IMR-90 (cell line): ENCODE measurements around the gene AKAP9. TPM values are rescaled to one million over a fixed set of nuclear protein-coding genes. Genes with fewer than 3 reads are reported as not detected.
A peak's percentile ranks its signal among the peaks of the same experiment; 100 is the strongest.

Source experiments
- ATAC-seq: fragments of 200-7000 bp; cut with Tn5 transposase; 2 replicates; pipeline ENCODE4 v1.9.1; 2020; ENCODE audit warnings: low read depth, mild to moderate bottlenecking, moderate library complexity
- BruUV-seq: library from RNA; stranded (reverse); fragments of 400-500 nt; replicated peaks from 2 replicates; lab custom pipeline; 2021; lab: Mats Ljungman, UMichigan
- CTCF ChIA-PET: fragments of 300-600 bp; formaldehyde crosslinking; extraction: SDS; loops from one replicate; lab custom pipeline; 2021; ENCODE audit warnings: antibody characterized with exemption; lab: Yijun Ruan, JAX
- POLR2A ChIA-PET: fragments of 300-600 bp; sonication (Branson Sonifier 250); formaldehyde crosslinking; loops from one replicate; lab custom pipeline; 2022; ENCODE audit warnings: antibody characterized with exemption; ENCODE audit not compliant: unreplicated experiment; lab: Charles Lee
- DNase-seq: peaks from one replicate; pipeline ENCODE4 v3.0.0; 2013
- H2AFZ ChIP-seq: replicated peaks from 2 replicates; pipeline ENCODE3; 2013; ENCODE audit warnings: low read length, mild to moderate bottlenecking; ENCODE audit not compliant: poor library complexity
- H2AK5ac ChIP-seq: 2 replicates; pipeline ENCODE4 v1.6.1; 2013; ENCODE audit warnings: low read depth, low read length, inconsistent platforms
- H2AK9ac ChIP-seq: replicated peaks from 2 replicates; pipeline ENCODE3; 2013; ENCODE audit warnings: mild to moderate bottlenecking, low read depth, low read length, moderate library complexity; ENCODE audit not compliant: poor library complexity
- H2BK120ac ChIP-seq: 2 replicates; pipeline ENCODE4 v1.6.1; 2013; ENCODE audit warnings: low read depth, low read length, inconsistent platforms
- H2BK15ac ChIP-seq: 3 replicates; pipeline ENCODE4 v1.6.1; 2013; ENCODE audit warnings: low read depth, low read length, inconsistent platforms
- H2BK20ac ChIP-seq: 2 replicates; pipeline ENCODE4 v1.6.1; 2013; ENCODE audit warnings: low read depth, mild to moderate bottlenecking, inconsistent platforms, low read length, moderate library complexity
- H2BK5ac ChIP-seq: 2 replicates; pipeline ENCODE4 v1.6.1; 2013; ENCODE audit warnings: mild to moderate bottlenecking, low read depth, low read length, inconsistent platforms; ENCODE audit not compliant: poor library complexity, severe bottlenecking
- H3K14ac ChIP-seq: replicated peaks from 2 replicates; pipeline ENCODE4 v1.6.1; 2013; ENCODE audit warnings: low read depth, low read length, inconsistent platforms
- H3K18ac ChIP-seq: 2 replicates; pipeline ENCODE4 v1.6.1; 2013; ENCODE audit warnings: low read depth, low read length, control low read depth
- H3K23ac ChIP-seq: 2 replicates; pipeline ENCODE4 v1.6.1; 2013; ENCODE audit warnings: low read depth, low read length, inconsistent platforms
- H3K27ac ChIP-seq: 2 replicates; pipeline ENCODE4 v1.5.1; 2013; ENCODE audit warnings: mild to moderate bottlenecking, control low read depth, low read length; ENCODE audit not compliant: insufficient read depth
- H3K27me3 ChIP-seq: 2 replicates; pipeline ENCODE4 v1.6.1; 2013; ENCODE audit warnings: low read length; ENCODE audit not compliant: control insufficient read depth, insufficient read depth
- H3K36me3 ChIP-seq: 2 replicates; pipeline ENCODE4 v1.6.1; 2013; ENCODE audit warnings: low read length, mixed read lengths; ENCODE audit not compliant: control insufficient read depth, insufficient read depth
- H3K4ac ChIP-seq: 2 replicates; pipeline ENCODE4 v1.6.1; 2013; ENCODE audit warnings: low read depth, low read length, inconsistent platforms
- H3K4me1 ChIP-seq: 2 replicates; pipeline ENCODE4 v1.6.1; 2013; ENCODE audit warnings: low read length, mixed read lengths; ENCODE audit not compliant: control insufficient read depth, insufficient read depth
- H3K4me2 ChIP-seq: 2 replicates; pipeline ENCODE4 v1.6.1; 2013; ENCODE audit warnings: low read depth, mild to moderate bottlenecking, control low read depth, low read length, moderate library complexity
- H3K4me3 ChIP-seq: 2 replicates; pipeline ENCODE4 v1.5.1; 2013; ENCODE audit warnings: low read depth, mild to moderate bottlenecking, control low read depth, low read length, moderate library complexity; ENCODE audit not compliant: insufficient read depth
- H3K56ac ChIP-seq: 2 replicates; pipeline ENCODE4 v1.6.1; 2013; ENCODE audit warnings: low read length, inconsistent platforms; ENCODE audit not compliant: insufficient read depth; ENCODE audit errors: extremely low read depth
- H3K79me1 ChIP-seq, 2 experiments: 2 replicates each; pipeline ENCODE4 v1.6.1; 2013; ENCODE audit warnings: low read length in 2 of 2, inconsistent platforms in 1 of 2, low read depth in 1 of 2
- H3K9ac ChIP-seq: 2 replicates; pipeline ENCODE4 v1.6.1; 2013; ENCODE audit warnings: low read depth, low read length, control low read depth
- H3K9me1 ChIP-seq: 2 replicates; pipeline ENCODE4 v1.6.1; 2013; ENCODE audit warnings: low read length, inconsistent platforms; ENCODE audit not compliant: insufficient read depth
- H3K9me3 ChIP-seq: 2 replicates; pipeline ENCODE4 v1.6.1; 2013; ENCODE audit warnings: low read length; ENCODE audit not compliant: control insufficient read depth, insufficient read depth
- H4K20me1 ChIP-seq: 2 replicates; pipeline ENCODE4 v1.6.1; 2013; ENCODE audit warnings: low read length, inconsistent platforms; ENCODE audit not compliant: insufficient read depth
- H4K5ac ChIP-seq: 2 replicates; pipeline ENCODE4 v1.6.1; 2013; ENCODE audit warnings: mild to moderate bottlenecking, low read depth, low read length, control low read depth
- H4K8ac ChIP-seq, 2 experiments: 2 replicates each; pipeline ENCODE4 v1.6.1; 2013; ENCODE audit warnings: low read depth in 2 of 2, low read length in 2 of 2, control low read depth in 1 of 2, inconsistent platforms in 1 of 2
- H4K91ac ChIP-seq: 2 replicates; pipeline ENCODE4 v1.6.1; 2013; ENCODE audit warnings: low read depth, low read length, inconsistent platforms; ENCODE audit not compliant: insufficient read depth
- BHLHE40 ChIP-seq: fragments of 150-350 bp; IDR thresholded peaks from 2 replicates; pipeline ENCODE4 v1.6.1; 2016; ENCODE audit warnings: mild to moderate bottlenecking, low read depth, low read length
- CEBPB ChIP-seq: IDR thresholded peaks from 2 replicates; pipeline ENCODE4 v1.6.1; 2012; ENCODE audit warnings: low read depth, low read length, improper control_type of control experiment
- CHD1 ChIP-seq: IDR thresholded peaks from 2 replicates; pipeline ENCODE4 v1.6.1; 2012; ENCODE audit warnings: low read depth, low read length, improper control_type of control experiment
- FOS ChIP-seq: fragments of 150-350 bp; IDR thresholded peaks from 2 replicates; pipeline ENCODE4 v1.6.1; 2016; ENCODE audit warnings: low read depth, low read length
- MAFK ChIP-seq: IDR thresholded peaks from 2 replicates; pipeline ENCODE4 v1.6.1; 2012; ENCODE audit warnings: low read depth, low read length, improper control_type of control experiment
- MAZ ChIP-seq: IDR thresholded peaks from 2 replicates; pipeline ENCODE4 v1.6.1; 2012; ENCODE audit warnings: low read depth, mild to moderate bottlenecking, low read length, improper control_type of control experiment, moderate library complexity, borderline replicate concordance
- MXI1 ChIP-seq: IDR thresholded peaks from 2 replicates; pipeline ENCODE4 v1.6.1; 2012; ENCODE audit warnings: low read depth, mild to moderate bottlenecking, low read length, moderate library complexity, borderline replicate concordance
- NFE2L2 ChIP-seq: fragments of 150-350 bp; IDR thresholded peaks from 2 replicates; pipeline ENCODE4 v1.6.1; 2016; ENCODE audit warnings: low read depth, mild to moderate bottlenecking, low read length
- RCOR1 ChIP-seq: IDR thresholded peaks from 2 replicates; pipeline ENCODE4 v1.6.1; 2012; ENCODE audit warnings: mild to moderate bottlenecking, low read length, improper control_type of control experiment; ENCODE audit not compliant: insufficient replicate concordance
- RFX5 ChIP-seq: IDR thresholded peaks from 2 replicates; pipeline ENCODE4 v1.8.0; 2012; ENCODE audit warnings: low read depth, mild to moderate bottlenecking, low read length, moderate library complexity
- SMC3 ChIP-seq: fragments of 150-350 bp; IDR thresholded peaks from 2 replicates; pipeline ENCODE4 v1.6.1; 2016; ENCODE audit warnings: low read depth, mild to moderate bottlenecking, antibody characterized with exemption, low read length, moderate library complexity
- WGBS, 2 experiments: methylation state at CpG; one replicate each; pipeline versions ENCODE4 v1.1.5 to v1.1.7; 2013; ENCODE audit warnings: missing lambda C conversion rate in 2 of 2; ENCODE audit not compliant: insufficient read length in 1 of 2; ENCODE audit errors: extremely low coverage in 2 of 2; 5-methylcytosine and 5-hydroxymethylcytosine counted together
- dilution Hi-C: fragments of 300-500 bp; cut with HindIII; formaldehyde crosslinking; loops from one replicate; pipeline ENCODE4 v1.14.3; 2018; ENCODE audit warnings: low sequenced_read_pairs; ENCODE audit not compliant: unreplicated experiment
- in situ Hi-C: fragments of 300-500 bp; cut with MboI; formaldehyde crosslinking; loops from 3 replicates; pipeline ENCODE4 v1.14.3; 2019; ENCODE audit warnings: low sequenced_read_pairs, inconsistent platforms, mixed read lengths
- intact Hi-C: fragments of 100-400 bp; cut with micrococcal nuclease; formaldehyde crosslinking; loops from 2 replicates; pipeline ENCODE4 v1.10.0; 2022
- polyA plus RNA-seq, 3 experiments: library from polyadenylated mRNA; depleted of rRNA; stranded (reverse); fragments of >200 nt; gene quantifications; 2 replicates each; pipeline ENCODE4 v1.2.3, GENCODE V29; 2012; ENCODE audit warnings: low replicate concordance in 1 of 3
- total RNA-seq: library from RNA; depleted of rRNA; stranded (reverse); fragments of >200 nt; gene quantifications from 2 replicates; pipeline ENCODE4 v1.2.3, GENCODE V29; 2012
- TF ChIP-seq, protein P1 (sequence below): fragments of 150-350 bp; IDR thresholded peaks from 2 replicates; pipeline ENCODE4 v1.6.1; 2017; ENCODE audit warnings: mild to moderate bottlenecking, antibody characterized with exemption, low read length, low read depth
- TF ChIP-seq, protein P2 (sequence below): conservative IDR thresholded peaks from 2 replicates; pipeline ENCODE4 v1.5.1; 2012; ENCODE audit warnings: mild to moderate bottlenecking, low read depth, low read length, improper control_type of control experiment

Gene AKAP9
- total and polyA plus RNA-seq, 2 of the 4 experiments (the other 2 are of a cell fraction): 9.7 to 25.3 TPM

DNA sequence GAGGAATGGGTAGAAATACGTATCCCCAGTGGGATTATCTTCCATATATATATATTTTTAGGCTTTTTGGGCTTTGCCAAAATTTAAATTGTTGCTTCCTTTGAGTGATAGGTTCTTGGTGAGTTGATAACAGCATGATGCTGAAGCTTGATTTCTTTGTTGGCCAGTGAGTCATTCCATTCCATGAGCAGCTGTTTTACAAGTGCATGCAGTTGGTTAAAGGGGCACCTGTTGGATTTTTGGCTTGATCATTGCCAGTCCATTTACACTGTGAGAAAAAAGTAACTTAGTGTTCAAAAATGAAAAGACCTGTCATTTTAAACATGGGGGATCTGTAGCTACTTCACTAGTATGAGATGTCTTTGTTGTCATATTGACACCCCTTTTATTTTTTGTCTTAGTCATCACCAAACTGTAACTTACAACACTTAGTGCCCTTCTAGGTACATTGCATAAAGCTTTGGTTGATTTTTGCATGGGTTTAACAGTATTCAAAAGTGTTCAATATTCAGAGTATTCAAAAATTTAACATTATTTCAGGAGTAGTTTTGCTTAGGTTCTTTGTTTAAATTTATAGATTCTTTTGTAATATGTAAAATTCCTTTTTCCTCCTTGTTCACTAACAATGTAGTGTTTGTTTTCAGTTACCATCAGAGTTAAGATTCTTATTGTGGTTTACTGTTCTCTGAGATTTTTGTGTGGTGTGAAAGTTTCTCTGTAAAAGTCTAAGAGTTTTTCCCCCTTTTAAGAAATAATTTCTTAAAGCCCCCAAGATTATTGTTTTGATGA lies 8.8 kb downstream of the AKAP9 start:
- no peaks in the 10 kb centered on the region for H3K36me3 ChIP-seq
- H2BK120ac ChIP-seq: no peak overlapping the region
- WGBS, 2 experiments: no CpG with 5 or more reads among the region's 1 CpG
- no peak overlapping the region for H3K27ac ChIP-seq
- H4K91ac ChIP-seq: no peak overlapping the region
- H3K18ac ChIP-seq: no peak overlapping the region
- no peak overlapping the region for H3K23ac ChIP-seq
- ChIA-PET CTCF (no interaction called here), POLR2A (no interaction called here)
- H2BK20ac ChIP-seq: no peak overlapping the region
- ATAC-seq: no peak
- H4K5ac ChIP-seq: no peak overlapping the region
- no peak overlapping the region for H3K4me2 ChIP-seq
- no peak overlapping the region for H3K4me3 ChIP-seq
- H3K79me1 ChIP-seq: peaks cover 35 to 54% of the 10 kb centered on the region in 2 experiments
- H2AK9ac ChIP-seq: no peak overlapping the region
- TF ChIP-seq BHLHE40: no peak
- no peak for TF ChIP-seq RFX5
- TF ChIP-seq NFE2L2: no peak
- no peak for TF ChIP-seq SMC3
- no peak for TF ChIP-seq MXI1
- TF ChIP-seq FOS: no peak
- TF ChIP-seq RCOR1: no peak
- TF ChIP-seq MAFK: no peak
- TF ChIP-seq CEBPB: no peak
- TF ChIP-seq, protein P1, sequence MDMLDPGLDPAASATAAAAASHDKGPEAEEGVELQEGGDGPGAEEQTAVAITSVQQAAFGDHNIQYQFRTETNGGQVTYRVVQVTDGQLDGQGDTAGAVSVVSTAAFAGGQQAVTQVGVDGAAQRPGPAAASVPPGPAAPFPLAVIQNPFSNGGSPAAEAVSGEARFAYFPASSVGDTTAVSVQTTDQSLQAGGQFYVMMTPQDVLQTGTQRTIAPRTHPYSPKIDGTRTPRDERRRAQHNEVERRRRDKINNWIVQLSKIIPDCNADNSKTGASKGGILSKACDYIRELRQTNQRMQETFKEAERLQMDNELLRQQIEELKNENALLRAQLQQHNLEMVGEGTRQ: no peak
- TF ChIP-seq MAZ: no peak
- TF ChIP-seq, protein P2, sequence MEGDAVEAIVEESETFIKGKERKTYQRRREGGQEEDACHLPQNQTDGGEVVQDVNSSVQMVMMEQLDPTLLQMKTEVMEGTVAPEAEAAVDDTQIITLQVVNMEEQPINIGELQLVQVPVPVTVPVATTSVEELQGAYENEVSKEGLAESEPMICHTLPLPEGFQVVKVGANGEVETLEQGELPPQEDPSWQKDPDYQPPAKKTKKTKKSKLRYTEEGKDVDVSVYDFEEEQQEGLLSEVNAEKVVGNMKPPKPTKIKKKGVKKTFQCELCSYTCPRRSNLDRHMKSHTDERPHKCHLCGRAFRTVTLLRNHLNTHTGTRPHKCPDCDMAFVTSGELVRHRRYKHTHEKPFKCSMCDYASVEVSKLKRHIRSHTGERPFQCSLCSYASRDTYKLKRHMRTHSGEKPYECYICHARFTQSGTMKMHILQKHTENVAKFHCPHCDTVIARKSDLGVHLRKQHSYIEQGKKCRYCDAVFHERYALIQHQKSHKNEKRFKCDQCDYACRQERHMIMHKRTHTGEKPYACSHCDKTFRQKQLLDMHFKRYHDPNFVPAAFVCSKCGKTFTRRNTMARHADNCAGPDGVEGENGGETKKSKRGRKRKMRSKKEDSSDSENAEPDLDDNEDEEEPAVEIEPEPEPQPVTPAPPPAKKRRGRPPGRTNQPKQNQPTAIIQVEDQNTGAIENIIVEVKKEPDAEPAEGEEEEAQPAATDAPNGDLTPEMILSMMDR: no peak
- TF ChIP-seq CHD1: no peak
- intact Hi-C loops: loop anchor here (10.0 kb wide), 2 partner anchors 685 to 865 kb away; partner anchors contain the start of gene FZD1
- H2BK15ac ChIP-seq: no peak overlapping the region
- in situ Hi-C loops: no loop called here
- H4K8ac ChIP-seq: no peak overlapping the region
- dilution Hi-C loops: no loop called here
- no TSS peak for BruUV-seq
- H3K56ac ChIP-seq: no peak overlapping the region
- no peak overlapping the region for H2BK5ac ChIP-seq
- no peak overlapping the region for H3K14ac ChIP-seq
- H3K9me1 ChIP-seq: peaks cover 3% of the 10 kb centered on the region; the same call in 1 of the 2 replicates
- H3K9ac ChIP-seq: no peak overlapping the region
- no peak overlapping the region for H3K4ac ChIP-seq
- H3K9me3 ChIP-seq: no peaks in the 10 kb centered on the region
- H2AFZ ChIP-seq: no peak overlapping the region
- no peaks in the 10 kb centered on the region for H3K27me3 ChIP-seq
- peak; percentile 60 for DNase-seq
- H3K4me1 ChIP-seq: peaks cover 3% of the 10 kb centered on the region; the same call in 1 of the 2 replicates
- no peak overlapping the region for H2AK5ac ChIP-seq
- peaks cover 36% of the 10 kb centered on the region for H4K20me1 ChIP-seq
